ENCODE measurements around the gene DCST2. TPM values are rescaled to one million over a fixed set of nuclear protein-coding genes. Genes with fewer than 3 reads are reported as not detected.

Gene DCST2
- total and polyA plus RNA-seq, 9 of the 15 experiments (the other 6 are each of a cell fraction or from before 2014, with no cell fraction given) = 0.09 to 0.49 (median 0.11) TPM; not detected in 3

DNA sequence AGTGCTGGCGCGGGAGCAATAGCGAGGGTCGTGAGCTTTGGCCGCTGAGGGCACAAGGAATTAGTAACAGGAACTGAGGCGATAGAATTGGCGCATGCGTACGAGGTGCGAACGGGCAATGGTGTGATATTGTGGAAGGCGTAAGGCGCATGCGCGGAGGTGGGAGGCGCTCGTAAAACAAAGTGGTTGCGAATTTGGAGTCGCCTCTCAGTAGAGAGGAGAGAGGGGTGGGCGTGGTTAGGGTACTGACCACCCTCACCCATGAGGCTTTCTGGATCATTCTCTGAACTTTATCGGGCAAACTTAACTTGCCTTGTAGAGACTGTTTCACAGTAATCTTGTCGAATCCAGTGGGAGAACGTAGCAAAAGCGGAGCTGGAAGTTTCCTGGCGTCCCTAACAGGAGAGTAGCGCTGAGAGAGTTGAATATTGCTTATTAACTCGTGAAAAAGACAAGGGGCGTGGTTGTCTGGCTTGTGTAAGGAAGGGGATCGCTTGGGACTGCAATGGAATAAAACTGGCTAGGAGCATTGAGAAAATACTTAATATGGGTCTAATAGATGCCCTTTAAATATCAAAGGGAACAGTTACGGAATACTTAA is 58.7 kb downstream of the DCST2 start (continued):
- TF ChIP-seq, protein P1, sequence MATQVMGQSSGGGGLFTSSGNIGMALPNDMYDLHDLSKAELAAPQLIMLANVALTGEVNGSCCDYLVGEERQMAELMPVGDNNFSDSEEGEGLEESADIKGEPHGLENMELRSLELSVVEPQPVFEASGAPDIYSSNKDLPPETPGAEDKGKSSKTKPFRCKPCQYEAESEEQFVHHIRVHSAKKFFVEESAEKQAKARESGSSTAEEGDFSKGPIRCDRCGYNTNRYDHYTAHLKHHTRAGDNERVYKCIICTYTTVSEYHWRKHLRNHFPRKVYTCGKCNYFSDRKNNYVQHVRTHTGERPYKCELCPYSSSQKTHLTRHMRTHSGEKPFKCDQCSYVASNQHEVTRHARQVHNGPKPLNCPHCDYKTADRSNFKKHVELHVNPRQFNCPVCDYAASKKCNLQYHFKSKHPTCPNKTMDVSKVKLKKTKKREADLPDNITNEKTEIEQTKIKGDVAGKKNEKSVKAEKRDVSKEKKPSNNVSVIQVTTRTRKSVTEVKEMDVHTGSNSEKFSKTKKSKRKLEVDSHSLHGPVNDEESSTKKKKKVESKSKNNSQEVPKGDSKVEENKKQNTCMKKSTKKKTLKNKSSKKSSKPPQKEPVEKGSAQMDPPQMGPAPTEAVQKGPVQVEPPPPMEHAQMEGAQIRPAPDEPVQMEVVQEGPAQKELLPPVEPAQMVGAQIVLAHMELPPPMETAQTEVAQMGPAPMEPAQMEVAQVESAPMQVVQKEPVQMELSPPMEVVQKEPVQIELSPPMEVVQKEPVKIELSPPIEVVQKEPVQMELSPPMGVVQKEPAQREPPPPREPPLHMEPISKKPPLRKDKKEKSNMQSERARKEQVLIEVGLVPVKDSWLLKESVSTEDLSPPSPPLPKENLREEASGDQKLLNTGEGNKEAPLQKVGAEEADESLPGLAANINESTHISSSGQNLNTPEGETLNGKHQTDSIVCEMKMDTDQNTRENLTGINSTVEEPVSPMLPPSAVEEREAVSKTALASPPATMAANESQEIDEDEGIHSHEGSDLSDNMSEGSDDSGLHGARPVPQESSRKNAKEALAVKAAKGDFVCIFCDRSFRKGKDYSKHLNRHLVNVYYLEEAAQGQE (IDR thresholded peaks at IDR 0.05; ENCODE audit: borderline replicate concordance) = no peak
- TF ChIP-seq, protein P1 (CRISPR knock-in tag; IDR thresholded peaks at IDR 0.05; ENCODE audit: low read depth) = 0 out of 2 replicates have a peak, but pooled peaks have one; percentile 58
- TF ChIP-seq CBX2 (IDR thresholded peaks at IDR 0.05; ENCODE audit: insufficient read depth, low read length, poor library complexity, severe bottlenecking) (no peak), KLF13 (tag; IDR thresholded peaks at IDR 0.05; ENCODE audit: borderline replicate concordance, low read depth) (peak; percentile 78), EP400 (IDR thresholded peaks at IDR 0.05) (peak; percentile 52; the same call in 1 of the 2 replicates), KAT7 (CRISPR knock-in tag; IDR thresholded peaks at IDR 0.05; ENCODE audit: borderline replicate concordance) (0 out of 2 replicates have a peak, but pooled peaks have one; percentile 80), NR4A1 (CRISPR knock-in tag; IDR thresholded peaks at IDR 0.05) (0 out of 2 replicates have a peak, but pooled peaks have one; percentile 0), NR4A1 (tag; IDR thresholded peaks at IDR 0.05) (no peak), FOXK2 (conservative IDR thresholded peaks at IDR 0.05 in 1 of 2, IDR thresholded peaks at IDR 0.05 in 1 of 2; ENCODE audit: low read depth in 2 of 2) (peak in 1 of 2 experiments; percentile 63; a peak in 2 of 4 replicates), NFXL1 (CRISPR knock-in tag; IDR thresholded peaks at IDR 0.05) (no peak), ZNF592 (IDR thresholded peaks at IDR 0.05) (0 out of 2 replicates have a peak, but pooled peaks have one; percentile 7), MEIS2 (IDR thresholded peaks at IDR 0.05; ENCODE audit: partially characterized antibody) (peak; percentile 97), ZNF699 (CRISPR knock-in tag; IDR thresholded peaks at IDR 0.05; ENCODE audit: insufficient replicate concordance) (no peak), CHD1 (IDR thresholded peaks at IDR 0.05; ENCODE audit: low read length) (peak; percentile 79), PHF8 (IDR thresholded peaks at IDR 0.05; ENCODE audit: borderline replicate concordance, low read length) (peak; percentile 37; the same call in 1 of the 2 replicates)

All from K562 (cell line).